ENCODE results near the gene TMEM145. TPM values are rescaled to one million over a fixed set of nuclear protein-coding genes. Genes with fewer than 3 reads are reported as not detected.

TMEM145 gene
- total and polyA plus RNA-seq, 2 donors from 2014 or later, result not detected

GRCh38 chr19:42363614-42364346 lies 50.7 kb downstream of the TMEM145 start:
- no peak for DNase-seq
- H3K36me3 ChIP-seq (ENCODE audit: control insufficient read depth in 2 of 3, insufficient read depth in 3 of 3, low read length in 3 of 3), result peaks cover 5 to 11% (median 7%) of the 10 kb centered on the region in 3 donors

GRCh38 chr19:42366673-42367072 lies 53.6 kb downstream of the TMEM145 start:
- no peak for FAIRE-seq
- Histone ChIP-seq H3K36me3 (ENCODE audit: control insufficient read depth in 2 of 3, insufficient read depth in 3 of 3, low read length in 3 of 3) (peaks cover 5 to 11% (median 7%) of the 10 kb centered on the region in 3 donors), H3K9me3 (ENCODE audit: control insufficient read depth in 2 of 3, insufficient read depth in 1 of 3, low read length in 3 of 3) (peaks cover 0 to 11% (median 0%) of the 10 kb centered on the region in 3 donors), H3K27ac (ENCODE audit: low read depth in 2 of 2, low read length in 2 of 2) (no peak overlapping the region), H3K27me3 (ENCODE audit: control insufficient read depth, insufficient read depth, low read length) (no peaks in the 10 kb centered on the region), H3K9ac (ENCODE audit: low read length in 3 of 3) (no peak overlapping the region), H3K4me1 (ENCODE audit: control insufficient read depth in 2 of 3, insufficient read depth in 2 of 3, low read depth in 1 of 3, low read length in 3 of 3) (no peaks in the 10 kb centered on the region), H3K4me3 (ENCODE audit: low read length in 3 of 3) (no peak overlapping the region)
- TF ChIP-seq, protein P1, sequence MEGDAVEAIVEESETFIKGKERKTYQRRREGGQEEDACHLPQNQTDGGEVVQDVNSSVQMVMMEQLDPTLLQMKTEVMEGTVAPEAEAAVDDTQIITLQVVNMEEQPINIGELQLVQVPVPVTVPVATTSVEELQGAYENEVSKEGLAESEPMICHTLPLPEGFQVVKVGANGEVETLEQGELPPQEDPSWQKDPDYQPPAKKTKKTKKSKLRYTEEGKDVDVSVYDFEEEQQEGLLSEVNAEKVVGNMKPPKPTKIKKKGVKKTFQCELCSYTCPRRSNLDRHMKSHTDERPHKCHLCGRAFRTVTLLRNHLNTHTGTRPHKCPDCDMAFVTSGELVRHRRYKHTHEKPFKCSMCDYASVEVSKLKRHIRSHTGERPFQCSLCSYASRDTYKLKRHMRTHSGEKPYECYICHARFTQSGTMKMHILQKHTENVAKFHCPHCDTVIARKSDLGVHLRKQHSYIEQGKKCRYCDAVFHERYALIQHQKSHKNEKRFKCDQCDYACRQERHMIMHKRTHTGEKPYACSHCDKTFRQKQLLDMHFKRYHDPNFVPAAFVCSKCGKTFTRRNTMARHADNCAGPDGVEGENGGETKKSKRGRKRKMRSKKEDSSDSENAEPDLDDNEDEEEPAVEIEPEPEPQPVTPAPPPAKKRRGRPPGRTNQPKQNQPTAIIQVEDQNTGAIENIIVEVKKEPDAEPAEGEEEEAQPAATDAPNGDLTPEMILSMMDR (IDR thresholded peaks at IDR 0.05; ENCODE audit: borderline replicate concordance, extremely low read depth, insufficient read depth), result no peak
- DNase-seq, result no peak
- intact Hi-C loops (cut with DNase I), result no loop called here

More at GRCh38 chr19:42363614-42364346, 50.7 kb downstream of the TMEM145 start:
- H3K27ac ChIP-seq (ENCODE audit: low read depth in 2 of 2, low read length in 2 of 2), result no peak overlapping the region
- no peak overlapping the region for H3K9ac ChIP-seq (ENCODE audit: low read length in 3 of 3)
- TF ChIP-seq, protein P1 (IDR thresholded peaks at IDR 0.05; ENCODE audit: borderline replicate concordance, extremely low read depth, insufficient read depth), result no peak
- H3K27me3 ChIP-seq (ENCODE audit: control insufficient read depth, insufficient read depth, low read length), result no peaks in the 10 kb centered on the region
- intact Hi-C loops (cut with DNase I), result no loop called here
- no peak overlapping the region for H3K4me3 ChIP-seq (ENCODE audit: low read length in 3 of 3)
- FAIRE-seq, result no peak
- no peaks in the 10 kb centered on the region for H3K4me1 ChIP-seq (ENCODE audit: control insufficient read depth in 2 of 3, insufficient read depth in 2 of 3, low read depth in 1 of 3, low read length in 3 of 3)
- H3K9me3 ChIP-seq (ENCODE audit: control insufficient read depth in 2 of 3, insufficient read depth in 1 of 3, low read length in 3 of 3), result peaks cover 0 to 11% (median 0%) of the 10 kb centered on the region in 3 donors

GRCh38 chr19:42367929-42368328 lies 54.8 kb downstream of the TMEM145 start:
- Histone ChIP-seq H3K9me3 (ENCODE audit: control insufficient read depth in 2 of 3, insufficient read depth in 1 of 3, low read length in 3 of 3) (peaks cover 0 to 11% (median 0%) of the 10 kb centered on the region in 3 donors), H3K36me3 (ENCODE audit: control insufficient read depth in 2 of 3, insufficient read depth in 3 of 3, low read length in 3 of 3) (peaks cover 5 to 11% (median 7%) of the 10 kb centered on the region in 3 donors), H3K9ac (ENCODE audit: low read length in 3 of 3) (no peak overlapping the region), H3K27me3 (ENCODE audit: control insufficient read depth, insufficient read depth, low read length) (no peaks in the 10 kb centered on the region), H3K4me3 (ENCODE audit: low read length in 3 of 3) (no peak overlapping the region), H3K27ac (ENCODE audit: low read depth in 2 of 2, low read length in 2 of 2) (no peak overlapping the region), H3K4me1 (ENCODE audit: control insufficient read depth in 2 of 3, insufficient read depth in 2 of 3, low read depth in 1 of 3, low read length in 3 of 3) (no peaks in the 10 kb centered on the region)
- no peak for DNase-seq
- no peak for FAIRE-seq
- intact Hi-C loops (cut with DNase I), result no loop called here
- TF ChIP-seq, protein P1 (IDR thresholded peaks at IDR 0.05; ENCODE audit: borderline replicate concordance, extremely low read depth, insufficient read depth), result no peak

Measured in kidney (tissue), 14 donors.